GM12891 (cell line): ENCODE measurements around the gene DCDC1.

Source experiments
- POLR2A ChIP-seq: IDR thresholded peaks from 2 replicates; pipeline ENCODE4 v1.6.1; 2011; ENCODE audit warnings: low read depth, low read length, control low read depth
- POLR2AphosphoS5 ChIP-seq: IDR thresholded peaks from 2 replicates; pipeline ENCODE4 v1.6.1; 2011; ENCODE audit warnings: low read depth, low read length, control low read depth

GRCh38 chr11:31355817-31356216 lies 13.7 kb downstream of the DCDC1 start:
- TF ChIP-seq POLR2A: no peak
- TF ChIP-seq POLR2AphosphoS5: no peak
